GM12878 (cell line): Measurements from ENCODE around the gene MVP.

Source experiments
- CHD2 ChIP-seq: IDR thresholded peaks from 2 replicates; pipeline ENCODE4 v1.6.1; 2011; ENCODE audit warnings: low read depth, low read length, improper control_type of control experiment, borderline replicate concordance
- EZH2 ChIP-seq: IDR thresholded peaks from 2 replicates; pipeline ENCODE4 v1.6.1; 2012; ENCODE audit warnings: low read depth, mild to moderate bottlenecking, control low read depth, inconsistent platforms, low read length, borderline replicate concordance; ENCODE audit not compliant: control insufficient read depth
- KDM1A ChIP-seq: fragments of 200-600 bp; sonication (generic); IDR thresholded peaks from 2 replicates; pipeline ENCODE4 v1.6.1; 2016; ENCODE audit warnings: borderline replicate concordance
- NBN ChIP-seq: fragments of 450-650 bp; IDR thresholded peaks from 2 replicates; pipeline ENCODE4 v1.6.1; 2016
- POLR2A ChIP-seq: IDR thresholded peaks from 2 replicates; pipeline ENCODE4 v1.6.1; 2011; ENCODE audit warnings: low read depth, mild to moderate bottlenecking, low read length
- TCF3 ChIP-seq: IDR thresholded peaks from 2 replicates; pipeline ENCODE4 v1.6.1; 2012; ENCODE audit warnings: low read depth, mild to moderate bottlenecking, low read length, borderline replicate concordance; ENCODE audit not compliant: insufficient read depth
- ZNF274 ChIP-seq: IDR thresholded peaks from one replicate; pipeline ENCODE4 v1.8.0; 2011; ENCODE audit not compliant: insufficient read length, insufficient read depth
- ZSCAN29 ChIP-seq: fragments of 450-650 bp; IDR thresholded peaks from 2 replicates; pipeline ENCODE4 v1.6.1; 2017; ENCODE audit warnings: mild to moderate bottlenecking, moderate library complexity
- TF ChIP-seq, protein P1 (sequence below): IDR thresholded peaks from 2 replicates; pipeline ENCODE4 v1.6.1; 2011; ENCODE audit warnings: low read depth, mild to moderate bottlenecking, low read length, moderate library complexity, borderline replicate concordance; ENCODE audit errors: extremely low read depth
- TF ChIP-seq, protein P2 (sequence below), 3 experiments: IDR thresholded peaks in 2 of 3; conservative IDR thresholded peaks in 1 of 3; 2 replicates each; pipeline ENCODE4 v1.5.1; 2011; ENCODE audit warnings: low read depth in 3 of 3, low read length in 3 of 3, mild to moderate bottlenecking in 3 of 3, control low read depth in 2 of 3, moderate library complexity in 2 of 3, inconsistent platforms in 1 of 3, mixed read lengths in 1 of 3; ENCODE audit not compliant: control insufficient read depth in 2 of 3, insufficient read depth in 1 of 3; ENCODE audit errors: extremely low read depth in 1 of 3
- TF ChIP-seq, protein P3 (sequence below): fragments of 450-650 bp; formaldehyde crosslinking; IDR thresholded peaks from 2 replicates; pipeline ENCODE4 v1.4.0; 2020; ENCODE audit warnings: mild to moderate bottlenecking, moderate library complexity
- TF ChIP-seq, protein P4 (sequence below): IDR thresholded peaks from 2 replicates; pipeline ENCODE4 v1.6.1; 2012; ENCODE audit warnings: mild to moderate bottlenecking, low read depth, low read length
- TF ChIP-seq, protein P5 (sequence below): IDR thresholded peaks from 2 replicates; pipeline ENCODE4 v1.6.1; 2012; ENCODE audit warnings: low read depth, low read length, improper control_type of control experiment

DNA sequence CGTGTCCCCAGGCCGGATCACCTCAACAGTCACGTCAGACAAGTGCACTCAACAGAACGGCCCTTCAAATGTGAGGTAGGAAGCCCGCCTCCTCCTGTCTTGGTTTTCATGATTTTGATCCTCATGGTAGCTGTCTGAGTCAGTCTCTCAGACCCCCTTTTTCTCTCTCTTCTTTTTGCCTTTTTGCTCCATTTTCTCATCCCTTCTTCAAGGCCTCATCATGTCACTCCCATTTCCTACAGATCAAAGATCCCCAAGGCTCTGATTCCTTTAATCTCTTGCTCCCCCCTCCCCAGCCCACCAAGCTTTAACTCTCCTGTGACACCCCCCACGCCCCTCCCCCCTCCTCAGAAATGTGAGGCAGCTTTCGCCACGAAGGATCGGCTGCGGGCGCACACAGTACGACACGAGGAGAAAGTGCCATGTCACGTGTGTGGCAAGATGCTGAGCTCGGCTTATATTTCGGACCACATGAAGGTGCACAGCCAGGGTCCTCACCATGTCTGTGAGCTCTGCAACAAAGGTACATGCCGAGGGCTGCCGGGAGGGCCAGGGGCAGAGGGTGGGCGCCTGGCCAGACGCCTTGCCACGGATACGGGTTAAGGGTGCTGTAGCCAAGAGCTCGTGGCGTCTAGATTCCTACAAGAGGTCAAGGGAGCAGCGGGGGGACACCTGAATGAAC lies 11.9 kb upstream of the MVP start:
- TF ChIP-seq, protein P1, sequence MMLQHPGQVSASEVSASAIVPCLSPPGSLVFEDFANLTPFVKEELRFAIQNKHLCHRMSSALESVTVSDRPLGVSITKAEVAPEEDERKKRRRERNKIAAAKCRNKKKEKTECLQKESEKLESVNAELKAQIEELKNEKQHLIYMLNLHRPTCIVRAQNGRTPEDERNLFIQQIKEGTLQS, result no peak
- TF ChIP-seq POLR2A (no peak), TCF3 (no peak), EZH2 (no peak), KDM1A (no peak), CHD2 (no peak), ZSCAN29 (no peak), ZNF274 (no peak), NBN (no peak)
- TF ChIP-seq, protein P2, sequence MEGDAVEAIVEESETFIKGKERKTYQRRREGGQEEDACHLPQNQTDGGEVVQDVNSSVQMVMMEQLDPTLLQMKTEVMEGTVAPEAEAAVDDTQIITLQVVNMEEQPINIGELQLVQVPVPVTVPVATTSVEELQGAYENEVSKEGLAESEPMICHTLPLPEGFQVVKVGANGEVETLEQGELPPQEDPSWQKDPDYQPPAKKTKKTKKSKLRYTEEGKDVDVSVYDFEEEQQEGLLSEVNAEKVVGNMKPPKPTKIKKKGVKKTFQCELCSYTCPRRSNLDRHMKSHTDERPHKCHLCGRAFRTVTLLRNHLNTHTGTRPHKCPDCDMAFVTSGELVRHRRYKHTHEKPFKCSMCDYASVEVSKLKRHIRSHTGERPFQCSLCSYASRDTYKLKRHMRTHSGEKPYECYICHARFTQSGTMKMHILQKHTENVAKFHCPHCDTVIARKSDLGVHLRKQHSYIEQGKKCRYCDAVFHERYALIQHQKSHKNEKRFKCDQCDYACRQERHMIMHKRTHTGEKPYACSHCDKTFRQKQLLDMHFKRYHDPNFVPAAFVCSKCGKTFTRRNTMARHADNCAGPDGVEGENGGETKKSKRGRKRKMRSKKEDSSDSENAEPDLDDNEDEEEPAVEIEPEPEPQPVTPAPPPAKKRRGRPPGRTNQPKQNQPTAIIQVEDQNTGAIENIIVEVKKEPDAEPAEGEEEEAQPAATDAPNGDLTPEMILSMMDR (IDR thresholded peaks at IDR 0.05 in 2 of 3, conservative IDR thresholded peaks at IDR 0.05 in 1 of 3; ENCODE audit: control insufficient read depth in 2 of 3, extremely low read depth in 1 of 3, insufficient read depth in 1 of 3, low read depth in 3 of 3, low read length in 3 of 3), result no peak
- TF ChIP-seq, protein P3, sequence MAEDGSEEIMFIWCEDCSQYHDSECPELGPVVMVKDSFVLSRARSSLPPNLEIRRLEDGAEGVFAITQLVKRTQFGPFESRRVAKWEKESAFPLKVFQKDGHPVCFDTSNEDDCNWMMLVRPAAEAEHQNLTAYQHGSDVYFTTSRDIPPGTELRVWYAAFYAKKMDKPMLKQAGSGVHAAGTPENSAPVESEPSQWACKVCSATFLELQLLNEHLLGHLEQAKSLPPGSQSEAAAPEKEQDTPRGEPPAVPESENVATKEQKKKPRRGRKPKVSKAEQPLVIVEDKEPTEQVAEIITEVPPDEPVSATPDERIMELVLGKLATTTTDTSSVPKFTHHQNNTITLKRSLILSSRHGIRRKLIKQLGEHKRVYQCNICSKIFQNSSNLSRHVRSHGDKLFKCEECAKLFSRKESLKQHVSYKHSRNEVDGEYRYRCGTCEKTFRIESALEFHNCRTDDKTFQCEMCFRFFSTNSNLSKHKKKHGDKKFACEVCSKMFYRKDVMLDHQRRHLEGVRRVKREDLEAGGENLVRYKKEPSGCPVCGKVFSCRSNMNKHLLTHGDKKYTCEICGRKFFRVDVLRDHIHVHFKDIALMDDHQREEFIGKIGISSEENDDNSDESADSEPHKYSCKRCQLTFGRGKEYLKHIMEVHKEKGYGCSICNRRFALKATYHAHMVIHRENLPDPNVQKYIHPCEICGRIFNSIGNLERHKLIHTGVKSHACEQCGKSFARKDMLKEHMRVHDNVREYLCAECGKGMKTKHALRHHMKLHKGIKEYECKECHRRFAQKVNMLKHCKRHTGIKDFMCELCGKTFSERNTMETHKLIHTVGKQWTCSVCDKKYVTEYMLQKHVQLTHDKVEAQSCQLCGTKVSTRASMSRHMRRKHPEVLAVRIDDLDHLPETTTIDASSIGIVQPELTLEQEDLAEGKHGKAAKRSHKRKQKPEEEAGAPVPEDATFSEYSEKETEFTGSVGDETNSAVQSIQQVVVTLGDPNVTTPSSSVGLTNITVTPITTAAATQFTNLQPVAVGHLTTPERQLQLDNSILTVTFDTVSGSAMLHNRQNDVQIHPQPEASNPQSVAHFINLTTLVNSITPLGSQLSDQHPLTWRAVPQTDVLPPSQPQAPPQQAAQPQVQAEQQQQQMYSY (CRISPR knock-in tag), result no peak
- TF ChIP-seq, protein P4, sequence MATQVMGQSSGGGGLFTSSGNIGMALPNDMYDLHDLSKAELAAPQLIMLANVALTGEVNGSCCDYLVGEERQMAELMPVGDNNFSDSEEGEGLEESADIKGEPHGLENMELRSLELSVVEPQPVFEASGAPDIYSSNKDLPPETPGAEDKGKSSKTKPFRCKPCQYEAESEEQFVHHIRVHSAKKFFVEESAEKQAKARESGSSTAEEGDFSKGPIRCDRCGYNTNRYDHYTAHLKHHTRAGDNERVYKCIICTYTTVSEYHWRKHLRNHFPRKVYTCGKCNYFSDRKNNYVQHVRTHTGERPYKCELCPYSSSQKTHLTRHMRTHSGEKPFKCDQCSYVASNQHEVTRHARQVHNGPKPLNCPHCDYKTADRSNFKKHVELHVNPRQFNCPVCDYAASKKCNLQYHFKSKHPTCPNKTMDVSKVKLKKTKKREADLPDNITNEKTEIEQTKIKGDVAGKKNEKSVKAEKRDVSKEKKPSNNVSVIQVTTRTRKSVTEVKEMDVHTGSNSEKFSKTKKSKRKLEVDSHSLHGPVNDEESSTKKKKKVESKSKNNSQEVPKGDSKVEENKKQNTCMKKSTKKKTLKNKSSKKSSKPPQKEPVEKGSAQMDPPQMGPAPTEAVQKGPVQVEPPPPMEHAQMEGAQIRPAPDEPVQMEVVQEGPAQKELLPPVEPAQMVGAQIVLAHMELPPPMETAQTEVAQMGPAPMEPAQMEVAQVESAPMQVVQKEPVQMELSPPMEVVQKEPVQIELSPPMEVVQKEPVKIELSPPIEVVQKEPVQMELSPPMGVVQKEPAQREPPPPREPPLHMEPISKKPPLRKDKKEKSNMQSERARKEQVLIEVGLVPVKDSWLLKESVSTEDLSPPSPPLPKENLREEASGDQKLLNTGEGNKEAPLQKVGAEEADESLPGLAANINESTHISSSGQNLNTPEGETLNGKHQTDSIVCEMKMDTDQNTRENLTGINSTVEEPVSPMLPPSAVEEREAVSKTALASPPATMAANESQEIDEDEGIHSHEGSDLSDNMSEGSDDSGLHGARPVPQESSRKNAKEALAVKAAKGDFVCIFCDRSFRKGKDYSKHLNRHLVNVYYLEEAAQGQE, result no peak
- TF ChIP-seq, protein P5, sequence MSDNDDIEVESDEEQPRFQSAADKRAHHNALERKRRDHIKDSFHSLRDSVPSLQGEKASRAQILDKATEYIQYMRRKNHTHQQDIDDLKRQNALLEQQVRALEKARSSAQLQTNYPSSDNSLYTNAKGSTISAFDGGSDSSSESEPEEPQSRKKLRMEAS, result no peak
